K562 (cell line): ENCODE measurements around the gene SMAP2. TPM values are rescaled to one million over a fixed set of nuclear protein-coding genes. Genes with fewer than 3 reads are reported as not detected.

Source experiments
- ATAC-seq: fragments of 200-7000 bp; cut with Tn5 transposase; 3 replicates; pipeline ENCODE4 v1.9.1; 2020; ENCODE audit warnings: moderate library complexity
- BruUV-seq: library from RNA; stranded (reverse); fragments of 400-500 nt; replicated peaks from 2 replicates; lab custom pipeline; 2021; lab: Mats Ljungman, UMichigan
- CTCF ChIA-PET: fragments of 300-600 bp; formaldehyde crosslinking; extraction: SDS; loops from one replicate; lab custom pipeline; 2021; ENCODE audit warnings: low intra/inter-chr PET ratio; lab: Yijun Ruan, JAX
- POLR2A ChIA-PET: fragments of 300-600, 350-650 bp; sonication (Branson Sonifier 250); formaldehyde crosslinking; extraction: SDS; loops from one replicate; lab custom pipeline; 2021; ENCODE audit warnings: antibody characterized with exemption, inconsistent platforms; lab: Yijun Ruan, JAX
- DNase-seq, 4 experiments: peaks; one replicate each; pipeline versions ENCODE4 v3.0.0 to v3.0.0-alpha.2; 2011 to 2018; ENCODE audit warnings: low spot score in 3 of 4, mixed read lengths in 3 of 4; ENCODE audit errors: extremely low read depth in 1 of 4
- FAIRE-seq: peaks from 2 replicates; lab custom pipeline; 2011; peaks lifted over from hg19 to GRCh38; lab: Jason Lieb, UNC
- H2AFZ ChIP-seq: 2 replicates; pipeline ENCODE4 v1.6.0; 2011; ENCODE audit warnings: low read depth, low read length, control low read depth, inconsistent platforms
- H3K27ac ChIP-seq: fragments of 200-600 bp; 3 replicates; pipeline ENCODE4 v1.8.0; 2011; ENCODE audit warnings: low read depth, mild to moderate bottlenecking, control low read depth, inconsistent platforms, low read length, moderate library complexity, mixed read lengths; ENCODE audit errors: extremely low read depth
- H3K27me3 ChIP-seq, 2 experiments: fragments of 300-600 bp in 1 of 2; 2 replicates in 1 of 2; 3 replicates in 1 of 2; pipeline versions ENCODE4 v1.6.0 to v1.8.0; 2011; ENCODE audit warnings: inconsistent platforms in 2 of 2, low read length in 2 of 2, mild to moderate bottlenecking in 1 of 2, mixed read lengths in 1 of 2, moderate library complexity in 1 of 2; ENCODE audit not compliant: control insufficient read depth in 2 of 2, insufficient read depth in 2 of 2
- H3K36me3 ChIP-seq: fragments of 300-600 bp; 3 replicates; pipeline ENCODE4 v1.8.0; 2011; ENCODE audit warnings: mild to moderate bottlenecking, low read length, inconsistent platforms; ENCODE audit not compliant: control insufficient read depth, insufficient read depth
- H3K4me1 ChIP-seq, 2 experiments: fragments of 200-600 bp in 1 of 2; replicated peaks in 1 of 2; 2 replicates in 1 of 2; 3 replicates in 1 of 2; pipeline versions ENCODE4 v1.5.1 to v1.8.0; 2011; ENCODE audit warnings: inconsistent platforms in 2 of 2, low read length in 2 of 2, mild to moderate bottlenecking in 1 of 2, mixed read lengths in 1 of 2, moderate library complexity in 1 of 2; ENCODE audit not compliant: control insufficient read depth in 2 of 2, insufficient read depth in 2 of 2
- H3K4me2 ChIP-seq: 2 replicates; pipeline ENCODE4 v1.6.1; 2011; ENCODE audit warnings: low read length, control low read depth, inconsistent platforms, mixed read lengths; ENCODE audit not compliant: insufficient read depth
- H3K4me3 ChIP-seq: fragments of 200-600 bp; sonication (generic), shearing (Covaris generic); 2 replicates; pipeline ENCODE4 v1.5.1; 2016; ENCODE audit warnings: control low read depth, inconsistent platforms
- H3K79me2 ChIP-seq: fragments of 200-600 bp; 3 replicates; pipeline ENCODE4 v1.8.0; 2011; ENCODE audit warnings: low read length, inconsistent platforms; ENCODE audit not compliant: control insufficient read depth, insufficient read depth
- H3K9ac ChIP-seq, 2 experiments: 2 replicates each; pipeline versions ENCODE4 v1.6.0 to v1.6.1; 2011; ENCODE audit warnings: low read depth in 2 of 2, low read length in 2 of 2, control low read depth in 1 of 2, inconsistent platforms in 1 of 2, mild to moderate bottlenecking in 1 of 2, mixed read lengths in 1 of 2; ENCODE audit not compliant: insufficient read depth in 1 of 2
- H3K9me1 ChIP-seq: one replicate; pipeline ENCODE4 v1.6.0; 2011; ENCODE audit warnings: inconsistent platforms, mild to moderate bottlenecking, low read length, moderate library complexity; ENCODE audit not compliant: control insufficient read depth, insufficient read depth
- H3K9me3 ChIP-seq: replicated peaks from 2 replicates; pipeline ENCODE4 v1.5.1; 2011; ENCODE audit warnings: low read depth, low read length, inconsistent platforms; ENCODE audit not compliant: control insufficient read depth, insufficient read depth
- H4K20me1 ChIP-seq: replicated peaks from 2 replicates; pipeline ENCODE4 v1.6.1; 2011; ENCODE audit warnings: low read length, inconsistent platforms, mixed read lengths; ENCODE audit not compliant: control insufficient read depth, insufficient read depth
- CC2D1A ChIP-seq: fragments of 450-650 bp; IDR thresholded peaks from 2 replicates; pipeline ENCODE4 v1.6.1; 2017; ENCODE audit warnings: mild to moderate bottlenecking
- SMARCE1 ChIP-seq: fragments of 450-650 bp; IDR thresholded peaks from 2 replicates; pipeline ENCODE4 v1.7.1; 2016; ENCODE audit warnings: mild to moderate bottlenecking
- WGBS: fragments of 100-300 bp; shearing (Covaris generic); methylation state at CpG from one replicate; pipeline ENCODE4 v1.1.6; 2016; ENCODE audit warnings: low coverage, mixed read lengths; ENCODE audit not compliant: insufficient coverage; ENCODE audit errors: missing lambda C conversion rate; 5-methylcytosine and 5-hydroxymethylcytosine counted together
- in situ Hi-C: fragments of 300-500 bp; cut with MboI; formaldehyde crosslinking; loops from 4 replicates; pipeline ENCODE4 v1.15.0; 2018; ENCODE audit warnings: inconsistent platforms, mixed read lengths
- intact Hi-C: fragments of 100-400 bp; cut with micrococcal nuclease; formaldehyde crosslinking; loops from 2 replicates; pipeline ENCODE4 v1.14.2; 2022
- polyA plus RNA-seq, 8 experiments: library from polyadenylated mRNA; depleted of rRNA in 4 of 8; stranded (reverse) in 5 of 8; unstranded in 3 of 8; fragments of >200 nt; fragmentation: Nextera tagmentation in 2 of 8; fragmentation: Illumina TruSeq in 1 of 8; extraction: Ambion mirVana in 2 of 8; extraction: Trizol in 1 of 8; gene quantifications; 2 replicates each; pipeline versions ENCODE4 v1.2.1 to v1.2.3, GENCODE V29; 2011 to 2014; ENCODE audit warnings: inconsistent platforms in 1 of 8, missing spikeins in 1 of 8
- total RNA-seq, 7 experiments: library from RNA; depleted of rRNA in 6 of 7; stranded (reverse); fragments of >200 nt in 6 of 7; fragmentation: Illumina TruSeq in 2 of 7; extraction: Trizol in 2 of 7; gene quantifications; 2 replicates each; pipeline versions ENCODE4 v1.2.1 to v1.2.3, GENCODE V29; 2011 to 2021; ENCODE audit warnings: low replicate concordance in 1 of 7
- TF ChIP-seq, protein P1 (sequence below), 2 experiments: IDR thresholded peaks in 1 of 2; conservative IDR thresholded peaks in 1 of 2; 2 replicates each; pipeline ENCODE4 v1.6.1; 2016; ENCODE audit warnings: low read depth in 2 of 2, mild to moderate bottlenecking in 1 of 2, missing compliant biosample characterization in 1 of 2, missing genetic modification characterization in 1 of 2, moderate library complexity in 1 of 2
- TF ChIP-seq, protein P2 (sequence below): sonication (generic); formaldehyde crosslinking; IDR thresholded peaks from 2 replicates; pipeline ENCODE4 v1.8.1; 2023; ENCODE audit warnings: mild to moderate bottlenecking, missing genetic modification reagents
- TF ChIP-seq, protein P3 (sequence below): fragments of 450-650 bp; IDR thresholded peaks from 2 replicates; pipeline ENCODE4 v1.6.1; 2016; ENCODE audit warnings: mild to moderate bottlenecking, moderate library complexity

SMAP2 gene
- total and polyA plus RNA-seq, 9 of the 15 experiments (the other 6 are each of a cell fraction or from before 2014, with no cell fraction given) = 38.7 to 212 (median 94.1) TPM

DNA sequence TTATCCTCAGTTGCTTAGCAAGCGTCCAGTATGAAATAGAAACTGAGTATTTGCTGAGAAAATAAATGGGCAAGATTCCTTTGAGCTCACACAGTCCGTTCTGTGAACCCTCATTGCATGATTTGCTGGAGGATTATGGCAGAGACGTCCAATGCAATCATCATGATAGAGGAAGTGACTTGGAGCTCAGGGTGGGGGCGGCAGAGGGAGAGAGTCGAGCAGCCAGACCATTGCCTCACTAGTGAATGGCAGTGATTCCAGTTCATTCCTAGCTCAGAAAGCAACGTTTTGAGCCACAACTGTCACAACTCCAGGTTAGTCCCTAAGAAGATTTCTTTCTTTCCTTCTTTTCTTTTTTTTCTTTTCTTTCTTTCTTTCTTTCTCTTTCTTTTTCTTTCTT, 28.9 kb upstream of the SMAP2 start:
- Histone ChIP-seq H3K79me2 (no peaks in the 10 kb centered on the region), H4K20me1 (no peaks in the 10 kb centered on the region), H2AFZ (no peak overlapping the region), H3K4me3 (no peak overlapping the region), H3K27me3 (no peaks in the 10 kb centered on the region), H3K9me1 (no peaks in the 10 kb centered on the region), H3K27ac (no peak overlapping the region), H3K36me3 (no peaks in the 10 kb centered on the region), H3K4me2 (no peak overlapping the region), H3K4me1 (peaks cover 10% of the 10 kb centered on the region in 2 experiments; a peak in 4 of 5 replicates), H3K9me3 (no peaks in the 10 kb centered on the region), H3K9ac (no peak overlapping the region)
- BruUV-seq = no TSS peak
- ChIA-PET CTCF (interaction anchor here (0.6 kb wide), 2 partner anchors 62 to 187 kb away, joined by 3 read pairs; no protein-coding TSS in a partner anchor), POLR2A (interaction anchor here (0.5 to 1.2 kb wide), 6 partner anchors 8 to 388 kb away, joined by 3 to 4 read pairs (median 4); no protein-coding TSS in a partner anchor)
- ATAC-seq (peak; percentile 73), FAIRE-seq (peak; percentile 71), DNase-seq (peak in 1 of 4 experiments; percentile 44)
- intact Hi-C loops = no loop called here
- WGBS = 4% methylated on average over 6 of the region's 6 CpGs
- in situ Hi-C loops = no loop called here
- TF ChIP-seq, protein P1, sequence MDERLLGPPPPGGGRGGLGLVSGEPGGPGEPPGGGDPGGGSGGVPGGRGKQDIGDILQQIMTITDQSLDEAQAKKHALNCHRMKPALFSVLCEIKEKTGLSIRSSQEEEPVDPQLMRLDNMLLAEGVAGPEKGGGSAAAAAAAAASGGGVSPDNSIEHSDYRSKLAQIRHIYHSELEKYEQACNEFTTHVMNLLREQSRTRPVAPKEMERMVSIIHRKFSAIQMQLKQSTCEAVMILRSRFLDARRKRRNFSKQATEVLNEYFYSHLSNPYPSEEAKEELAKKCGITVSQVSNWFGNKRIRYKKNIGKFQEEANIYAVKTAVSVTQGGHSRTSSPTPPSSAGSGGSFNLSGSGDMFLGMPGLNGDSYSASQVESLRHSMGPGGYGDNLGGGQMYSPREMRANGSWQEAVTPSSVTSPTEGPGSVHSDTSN (CRISPR knock-in tag; IDR thresholded peaks at IDR 0.05; ENCODE audit: low read depth) = no peak
- TF ChIP-seq, protein P1 (tag; conservative IDR thresholded peaks at IDR 0.05; ENCODE audit: low read depth) = no peak
- TF ChIP-seq, protein P2, sequence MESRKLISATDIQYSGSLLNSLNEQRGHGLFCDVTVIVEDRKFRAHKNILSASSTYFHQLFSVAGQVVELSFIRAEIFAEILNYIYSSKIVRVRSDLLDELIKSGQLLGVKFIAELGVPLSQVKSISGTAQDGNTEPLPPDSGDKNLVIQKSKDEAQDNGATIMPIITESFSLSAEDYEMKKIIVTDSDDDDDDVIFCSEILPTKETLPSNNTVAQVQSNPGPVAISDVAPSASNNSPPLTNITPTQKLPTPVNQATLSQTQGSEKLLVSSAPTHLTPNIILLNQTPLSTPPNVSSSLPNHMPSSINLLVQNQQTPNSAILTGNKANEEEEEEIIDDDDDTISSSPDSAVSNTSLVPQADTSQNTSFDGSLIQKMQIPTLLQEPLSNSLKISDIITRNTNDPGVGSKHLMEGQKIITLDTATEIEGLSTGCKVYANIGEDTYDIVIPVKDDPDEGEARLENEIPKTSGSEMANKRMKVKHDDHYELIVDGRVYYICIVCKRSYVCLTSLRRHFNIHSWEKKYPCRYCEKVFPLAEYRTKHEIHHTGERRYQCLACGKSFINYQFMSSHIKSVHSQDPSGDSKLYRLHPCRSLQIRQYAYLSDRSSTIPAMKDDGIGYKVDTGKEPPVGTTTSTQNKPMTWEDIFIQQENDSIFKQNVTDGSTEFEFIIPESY = no peak
- TF ChIP-seq CC2D1A (no peak), SMARCE1 (peak; percentile 32; the same call in 1 of the 2 replicates)
- TF ChIP-seq, protein P3, sequence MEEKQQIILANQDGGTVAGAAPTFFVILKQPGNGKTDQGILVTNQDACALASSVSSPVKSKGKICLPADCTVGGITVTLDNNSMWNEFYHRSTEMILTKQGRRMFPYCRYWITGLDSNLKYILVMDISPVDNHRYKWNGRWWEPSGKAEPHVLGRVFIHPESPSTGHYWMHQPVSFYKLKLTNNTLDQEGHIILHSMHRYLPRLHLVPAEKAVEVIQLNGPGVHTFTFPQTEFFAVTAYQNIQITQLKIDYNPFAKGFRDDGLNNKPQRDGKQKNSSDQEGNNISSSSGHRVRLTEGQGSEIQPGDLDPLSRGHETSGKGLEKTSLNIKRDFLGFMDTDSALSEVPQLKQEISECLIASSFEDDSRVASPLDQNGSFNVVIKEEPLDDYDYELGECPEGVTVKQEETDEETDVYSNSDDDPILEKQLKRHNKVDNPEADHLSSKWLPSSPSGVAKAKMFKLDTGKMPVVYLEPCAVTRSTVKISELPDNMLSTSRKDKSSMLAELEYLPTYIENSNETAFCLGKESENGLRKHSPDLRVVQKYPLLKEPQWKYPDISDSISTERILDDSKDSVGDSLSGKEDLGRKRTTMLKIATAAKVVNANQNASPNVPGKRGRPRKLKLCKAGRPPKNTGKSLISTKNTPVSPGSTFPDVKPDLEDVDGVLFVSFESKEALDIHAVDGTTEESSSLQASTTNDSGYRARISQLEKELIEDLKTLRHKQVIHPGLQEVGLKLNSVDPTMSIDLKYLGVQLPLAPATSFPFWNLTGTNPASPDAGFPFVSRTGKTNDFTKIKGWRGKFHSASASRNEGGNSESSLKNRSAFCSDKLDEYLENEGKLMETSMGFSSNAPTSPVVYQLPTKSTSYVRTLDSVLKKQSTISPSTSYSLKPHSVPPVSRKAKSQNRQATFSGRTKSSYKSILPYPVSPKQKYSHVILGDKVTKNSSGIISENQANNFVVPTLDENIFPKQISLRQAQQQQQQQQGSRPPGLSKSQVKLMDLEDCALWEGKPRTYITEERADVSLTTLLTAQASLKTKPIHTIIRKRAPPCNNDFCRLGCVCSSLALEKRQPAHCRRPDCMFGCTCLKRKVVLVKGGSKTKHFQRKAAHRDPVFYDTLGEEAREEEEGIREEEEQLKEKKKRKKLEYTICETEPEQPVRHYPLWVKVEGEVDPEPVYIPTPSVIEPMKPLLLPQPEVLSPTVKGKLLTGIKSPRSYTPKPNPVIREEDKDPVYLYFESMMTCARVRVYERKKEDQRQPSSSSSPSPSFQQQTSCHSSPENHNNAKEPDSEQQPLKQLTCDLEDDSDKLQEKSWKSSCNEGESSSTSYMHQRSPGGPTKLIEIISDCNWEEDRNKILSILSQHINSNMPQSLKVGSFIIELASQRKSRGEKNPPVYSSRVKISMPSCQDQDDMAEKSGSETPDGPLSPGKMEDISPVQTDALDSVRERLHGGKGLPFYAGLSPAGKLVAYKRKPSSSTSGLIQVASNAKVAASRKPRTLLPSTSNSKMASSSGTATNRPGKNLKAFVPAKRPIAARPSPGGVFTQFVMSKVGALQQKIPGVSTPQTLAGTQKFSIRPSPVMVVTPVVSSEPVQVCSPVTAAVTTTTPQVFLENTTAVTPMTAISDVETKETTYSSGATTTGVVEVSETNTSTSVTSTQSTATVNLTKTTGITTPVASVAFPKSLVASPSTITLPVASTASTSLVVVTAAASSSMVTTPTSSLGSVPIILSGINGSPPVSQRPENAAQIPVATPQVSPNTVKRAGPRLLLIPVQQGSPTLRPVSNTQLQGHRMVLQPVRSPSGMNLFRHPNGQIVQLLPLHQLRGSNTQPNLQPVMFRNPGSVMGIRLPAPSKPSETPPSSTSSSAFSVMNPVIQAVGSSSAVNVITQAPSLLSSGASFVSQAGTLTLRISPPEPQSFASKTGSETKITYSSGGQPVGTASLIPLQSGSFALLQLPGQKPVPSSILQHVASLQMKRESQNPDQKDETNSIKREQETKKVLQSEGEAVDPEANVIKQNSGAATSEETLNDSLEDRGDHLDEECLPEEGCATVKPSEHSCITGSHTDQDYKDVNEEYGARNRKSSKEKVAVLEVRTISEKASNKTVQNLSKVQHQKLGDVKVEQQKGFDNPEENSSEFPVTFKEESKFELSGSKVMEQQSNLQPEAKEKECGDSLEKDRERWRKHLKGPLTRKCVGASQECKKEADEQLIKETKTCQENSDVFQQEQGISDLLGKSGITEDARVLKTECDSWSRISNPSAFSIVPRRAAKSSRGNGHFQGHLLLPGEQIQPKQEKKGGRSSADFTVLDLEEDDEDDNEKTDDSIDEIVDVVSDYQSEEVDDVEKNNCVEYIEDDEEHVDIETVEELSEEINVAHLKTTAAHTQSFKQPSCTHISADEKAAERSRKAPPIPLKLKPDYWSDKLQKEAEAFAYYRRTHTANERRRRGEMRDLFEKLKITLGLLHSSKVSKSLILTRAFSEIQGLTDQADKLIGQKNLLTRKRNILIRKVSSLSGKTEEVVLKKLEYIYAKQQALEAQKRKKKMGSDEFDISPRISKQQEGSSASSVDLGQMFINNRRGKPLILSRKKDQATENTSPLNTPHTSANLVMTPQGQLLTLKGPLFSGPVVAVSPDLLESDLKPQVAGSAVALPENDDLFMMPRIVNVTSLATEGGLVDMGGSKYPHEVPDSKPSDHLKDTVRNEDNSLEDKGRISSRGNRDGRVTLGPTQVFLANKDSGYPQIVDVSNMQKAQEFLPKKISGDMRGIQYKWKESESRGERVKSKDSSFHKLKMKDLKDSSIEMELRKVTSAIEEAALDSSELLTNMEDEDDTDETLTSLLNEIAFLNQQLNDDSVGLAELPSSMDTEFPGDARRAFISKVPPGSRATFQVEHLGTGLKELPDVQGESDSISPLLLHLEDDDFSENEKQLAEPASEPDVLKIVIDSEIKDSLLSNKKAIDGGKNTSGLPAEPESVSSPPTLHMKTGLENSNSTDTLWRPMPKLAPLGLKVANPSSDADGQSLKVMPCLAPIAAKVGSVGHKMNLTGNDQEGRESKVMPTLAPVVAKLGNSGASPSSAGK = no peak
